DMS153 treated with DMSO at 0.1 percent for 48 hours (cell line): ENCODE data around the gene DIP2C.

Experiments
- DNase-seq: peaks from one replicate; lab custom pipeline; 2025; ENCODE audit not compliant: unreplicated experiment; lab: John Stamatoyannopoulos, UW

Gene DIP2C

DNA sequence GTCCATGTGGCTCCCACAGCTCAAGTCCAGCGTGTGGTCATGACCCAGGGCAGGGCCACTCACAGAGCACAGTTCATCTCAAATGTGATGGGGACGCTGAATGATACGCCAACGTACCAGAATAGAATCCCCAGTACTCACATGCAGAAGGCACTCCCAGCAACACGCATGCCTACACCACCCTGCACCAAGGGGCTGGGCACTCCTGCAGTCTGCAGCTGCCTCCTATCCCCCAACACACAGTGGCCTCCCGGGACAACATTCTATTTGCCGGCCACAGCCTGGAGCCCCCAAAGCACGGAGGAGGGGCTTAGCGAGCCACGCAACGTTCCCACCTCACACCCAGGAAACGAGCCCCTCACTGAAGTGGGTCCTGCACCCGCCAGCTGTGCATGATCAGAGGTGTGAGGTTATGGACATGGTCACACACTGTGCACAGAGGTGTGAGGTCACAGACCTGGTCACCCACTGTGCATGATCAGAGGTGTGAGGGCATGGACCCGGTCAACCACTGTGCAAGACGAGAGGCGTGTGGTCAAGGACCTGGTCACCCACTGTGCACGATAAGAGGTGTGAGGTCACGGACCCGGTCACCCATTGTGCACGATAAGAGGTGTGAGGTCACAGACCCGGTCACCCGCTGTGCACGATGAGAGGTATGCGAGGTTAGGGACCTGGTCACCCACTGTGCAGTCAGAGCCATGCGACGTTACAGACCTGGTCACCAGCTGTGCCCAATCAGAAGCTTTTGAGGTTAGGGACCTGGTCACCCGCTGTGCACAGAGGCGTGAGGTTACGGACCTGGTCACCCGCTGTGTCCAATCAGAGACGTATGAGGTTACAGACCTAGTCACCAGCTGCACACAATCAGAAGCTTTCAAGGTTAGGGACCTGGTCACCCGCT lies 182.8 kb downstream of the DIP2C start:
- DNase-seq = no peak

DNA sequence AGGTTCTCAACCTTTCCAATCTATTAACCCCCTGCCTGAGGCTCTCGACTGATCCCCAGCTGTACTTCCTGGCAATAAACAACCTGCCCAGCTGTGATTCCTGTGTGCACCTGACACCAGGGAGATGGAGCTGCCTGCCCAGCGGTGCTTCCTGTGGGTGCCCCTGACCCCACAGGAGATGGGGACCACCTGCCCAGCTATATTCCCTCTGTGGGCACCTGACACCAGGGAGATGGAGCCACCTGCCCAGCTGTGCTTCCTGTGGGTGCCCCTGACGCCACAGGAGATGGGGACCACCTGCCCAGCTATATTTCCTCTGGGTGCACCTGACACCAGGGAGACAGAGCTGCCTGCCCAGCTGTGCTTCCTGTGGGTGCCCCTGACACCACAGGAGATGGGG lies 184.0 kb downstream of the DIP2C start:
- no peak for DNase-seq

DNA sequence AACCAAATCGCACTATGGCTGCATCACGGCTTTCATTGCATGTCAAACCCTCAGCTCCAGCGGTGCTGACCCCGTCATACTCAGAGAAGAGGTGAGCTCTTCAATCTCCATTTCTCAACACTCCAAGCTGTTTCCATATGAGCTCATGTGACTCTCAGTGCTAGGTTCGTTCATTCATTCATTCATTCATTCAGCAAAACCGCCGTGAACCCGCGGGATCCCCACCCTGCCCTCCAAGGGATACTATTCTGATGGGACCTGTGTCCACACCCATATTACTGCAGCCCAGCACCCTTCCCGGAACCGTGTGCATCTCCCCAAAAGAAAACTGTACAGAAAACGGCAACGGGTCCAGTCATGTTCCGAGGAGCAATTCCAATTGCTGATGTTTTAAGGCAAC lies 184.7 kb downstream of the DIP2C start:
- no peak for DNase-seq

DNA sequence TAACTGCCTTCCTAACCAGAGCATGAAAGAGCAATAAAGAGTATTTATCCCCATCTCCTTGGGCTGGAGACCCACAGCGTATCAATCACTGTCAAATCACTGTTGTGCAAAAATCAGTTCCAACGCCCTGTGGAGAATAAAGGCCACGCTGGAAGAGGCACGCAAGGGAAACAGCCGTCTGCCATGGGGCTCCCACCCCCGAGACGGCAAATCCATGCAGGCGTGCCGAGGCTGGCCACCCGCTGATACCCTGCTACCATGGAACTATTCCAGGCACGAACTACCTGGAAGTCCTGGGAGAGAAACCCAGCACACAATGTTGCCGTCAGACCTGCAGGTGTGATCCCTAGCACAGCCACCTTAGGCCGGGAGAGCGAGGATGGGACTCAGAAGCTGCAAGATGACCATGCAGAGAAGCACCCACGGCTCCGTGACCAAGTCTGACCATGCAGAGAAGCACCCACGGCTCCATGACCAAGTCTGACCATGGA lies 185.3 kb downstream of the DIP2C start:
- no peak for DNase-seq

DNA sequence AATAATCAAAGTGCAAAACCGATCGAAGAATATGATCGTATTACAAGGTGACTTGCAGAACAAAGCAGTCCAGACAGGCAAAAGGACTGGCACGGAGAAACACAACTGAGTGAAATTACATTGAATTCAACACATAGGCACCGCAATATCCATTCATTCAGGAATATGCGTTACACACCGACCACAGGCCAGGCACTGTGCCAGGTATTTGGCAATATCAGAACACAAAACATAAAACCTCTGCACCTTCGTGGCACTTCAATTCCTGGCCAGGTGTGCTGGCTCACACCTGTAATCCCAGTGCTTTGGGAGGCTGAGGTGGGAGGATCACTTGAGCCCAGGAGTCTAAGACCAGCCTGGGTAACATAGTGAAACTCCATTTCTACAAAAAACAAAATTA lies 187.9 kb downstream of the DIP2C start:
- no peak for DNase-seq

DNA sequence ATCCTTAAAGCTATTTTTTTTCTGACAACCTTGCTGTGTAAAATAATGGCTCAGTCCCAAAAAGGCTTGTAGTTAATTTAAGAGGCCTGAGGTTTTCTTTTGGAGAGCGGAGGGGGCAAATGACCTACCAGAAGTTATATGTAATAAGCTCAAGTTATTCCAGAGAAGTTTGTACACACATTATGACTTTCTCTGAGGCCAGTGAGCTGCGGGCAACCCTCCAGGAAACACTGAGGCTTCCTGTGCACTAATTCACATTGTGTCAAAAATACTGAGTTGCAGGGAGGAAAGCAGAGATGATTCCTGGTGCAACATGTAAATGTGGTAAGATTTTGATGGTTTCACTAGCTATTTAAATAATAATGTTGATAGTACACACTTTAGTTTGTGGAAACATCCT lies 188.6 kb downstream of the DIP2C start:
- DNase-seq = no peak

DNA sequence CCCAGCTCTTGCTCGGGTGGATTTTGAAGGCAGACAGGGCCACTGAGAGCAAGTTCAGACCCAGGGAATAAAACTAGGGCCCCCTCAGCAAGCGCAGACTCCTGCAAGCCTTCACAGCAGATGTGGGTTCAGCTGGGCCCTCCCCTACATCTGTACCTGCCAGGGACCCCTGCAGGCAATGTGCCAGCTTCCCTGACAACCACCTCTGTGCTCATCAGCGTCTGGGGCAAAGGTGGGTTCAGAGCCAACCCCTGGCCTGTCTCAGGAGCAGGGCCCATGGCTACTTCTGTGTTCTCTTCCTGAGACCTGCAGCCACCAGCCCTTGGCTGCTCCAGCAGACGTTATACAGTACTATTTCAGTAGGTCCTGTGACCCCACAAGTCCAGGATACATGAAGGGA lies 189.5 kb downstream of the DIP2C start:
- DNase-seq = no peak

DNA sequence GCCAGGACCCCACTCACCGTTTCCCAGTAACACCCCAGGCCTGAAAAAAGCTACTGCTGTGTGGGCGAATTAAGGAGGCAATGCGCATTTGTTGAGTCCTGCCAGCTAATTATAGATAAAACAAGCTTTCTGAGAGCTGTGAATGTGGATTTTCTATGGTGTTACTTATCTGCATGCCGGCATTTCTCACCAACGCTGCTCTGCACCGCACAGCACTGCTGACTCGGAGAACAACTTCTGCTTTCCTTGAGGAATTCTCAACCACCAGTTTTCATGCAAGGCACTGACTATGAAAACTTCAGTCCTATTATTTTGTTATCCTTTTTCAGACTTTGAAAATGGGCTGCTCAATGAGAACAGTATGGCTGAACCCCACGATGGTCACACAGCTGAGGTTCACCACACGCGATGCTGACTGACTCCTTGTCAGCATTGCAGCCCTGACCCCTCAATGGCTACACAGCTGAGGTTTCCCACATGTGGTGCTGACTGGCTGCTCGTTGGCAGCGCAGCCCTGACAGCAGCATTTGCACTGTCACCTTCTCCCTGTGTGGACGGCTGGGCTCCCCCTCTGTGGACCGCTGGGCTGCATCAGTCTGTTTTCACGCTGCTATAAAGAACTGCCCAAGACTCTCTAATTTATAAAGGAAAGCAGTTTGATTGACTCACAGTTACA lies 190.6 kb downstream of the DIP2C start:
- no peak for DNase-seq

DNA sequence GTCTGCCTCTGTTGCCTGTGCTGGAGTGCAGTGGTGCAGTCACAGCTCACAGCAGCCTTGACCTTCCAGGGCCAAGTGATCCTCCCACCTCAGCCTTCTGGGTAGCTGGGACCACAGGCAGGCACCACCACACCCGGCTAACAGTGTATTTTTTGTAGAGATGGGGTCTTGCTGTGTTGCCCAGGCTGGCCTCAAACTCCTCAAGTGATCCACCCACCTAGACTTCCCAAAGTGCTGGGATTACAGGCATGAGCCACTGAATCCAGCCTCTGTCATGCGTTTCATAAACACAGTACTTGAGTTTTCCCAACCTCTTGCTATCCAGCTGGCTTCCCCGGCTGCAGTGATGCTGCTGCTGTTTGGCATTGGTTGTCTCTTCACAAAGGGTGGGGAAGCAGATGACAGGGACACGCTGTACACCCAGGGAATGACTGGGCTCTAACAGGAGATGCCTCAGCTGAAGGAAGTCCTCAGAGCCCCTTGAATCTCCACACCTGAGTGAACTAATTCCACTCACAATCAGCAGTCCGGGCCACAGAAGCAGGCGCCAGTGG lies 191.5 kb downstream of the DIP2C start:
- no peak for DNase-seq

DNA sequence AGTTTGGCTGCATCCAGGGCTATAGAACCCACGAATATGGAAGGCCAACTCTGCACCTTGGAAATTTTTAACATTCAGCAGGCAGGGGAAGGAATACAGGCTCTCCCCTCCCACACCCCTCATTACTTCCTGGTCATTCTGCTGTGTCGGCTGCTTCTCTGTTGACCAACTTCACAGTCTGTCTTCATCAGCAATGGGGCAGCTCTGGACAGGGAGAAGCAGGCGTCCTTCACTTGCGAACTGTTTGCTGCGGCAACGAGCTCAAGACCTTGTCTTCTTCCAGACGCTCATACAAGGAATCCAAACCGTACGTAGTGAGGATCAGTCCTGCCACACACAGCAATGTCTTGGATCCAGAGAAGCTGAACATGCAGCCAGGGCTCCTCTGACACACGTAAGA lies 192.2 kb downstream of the DIP2C start:
- no peak for DNase-seq

DNA sequence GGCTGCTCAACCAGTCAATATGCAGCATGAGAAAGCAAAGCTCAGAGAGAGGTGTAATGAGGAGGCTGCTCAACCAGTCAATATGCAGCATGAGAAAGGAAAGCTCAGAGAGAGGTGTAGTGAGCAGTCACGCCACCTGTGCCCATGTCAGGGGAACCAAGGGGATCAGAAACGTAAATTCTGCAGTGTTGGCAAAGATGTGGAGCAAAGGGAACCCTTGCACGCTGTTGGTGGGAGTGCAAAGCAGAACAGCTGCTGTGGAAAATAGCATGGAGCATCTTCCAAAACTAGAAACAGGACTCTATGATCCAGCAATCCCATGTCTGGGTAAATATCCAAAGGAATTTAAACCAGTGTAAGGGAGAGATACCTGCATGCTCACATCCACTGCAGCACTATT lies 194.9 kb downstream of the DIP2C start:
- DNase-seq = no peak

DNA sequence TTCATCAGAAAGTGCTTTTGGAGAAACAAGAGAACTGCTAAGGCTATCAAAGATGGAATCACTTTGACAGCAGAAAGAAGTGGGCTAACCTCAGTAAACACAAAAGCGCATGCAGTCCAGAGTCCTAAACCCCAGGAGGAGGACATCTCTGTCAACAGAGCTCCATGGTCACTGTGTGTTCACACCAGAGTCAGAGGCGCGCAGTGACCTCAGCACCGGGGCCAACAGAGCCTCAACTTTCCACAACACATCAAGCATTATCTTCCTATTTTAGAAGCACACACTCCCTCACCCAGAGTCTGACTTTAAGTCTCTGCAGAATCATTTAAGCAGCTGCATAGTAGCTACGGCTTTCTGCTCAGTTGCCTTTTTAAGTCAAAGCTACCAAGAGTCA lies 195.3 kb downstream of the DIP2C start:
- no peak for DNase-seq

DNA sequence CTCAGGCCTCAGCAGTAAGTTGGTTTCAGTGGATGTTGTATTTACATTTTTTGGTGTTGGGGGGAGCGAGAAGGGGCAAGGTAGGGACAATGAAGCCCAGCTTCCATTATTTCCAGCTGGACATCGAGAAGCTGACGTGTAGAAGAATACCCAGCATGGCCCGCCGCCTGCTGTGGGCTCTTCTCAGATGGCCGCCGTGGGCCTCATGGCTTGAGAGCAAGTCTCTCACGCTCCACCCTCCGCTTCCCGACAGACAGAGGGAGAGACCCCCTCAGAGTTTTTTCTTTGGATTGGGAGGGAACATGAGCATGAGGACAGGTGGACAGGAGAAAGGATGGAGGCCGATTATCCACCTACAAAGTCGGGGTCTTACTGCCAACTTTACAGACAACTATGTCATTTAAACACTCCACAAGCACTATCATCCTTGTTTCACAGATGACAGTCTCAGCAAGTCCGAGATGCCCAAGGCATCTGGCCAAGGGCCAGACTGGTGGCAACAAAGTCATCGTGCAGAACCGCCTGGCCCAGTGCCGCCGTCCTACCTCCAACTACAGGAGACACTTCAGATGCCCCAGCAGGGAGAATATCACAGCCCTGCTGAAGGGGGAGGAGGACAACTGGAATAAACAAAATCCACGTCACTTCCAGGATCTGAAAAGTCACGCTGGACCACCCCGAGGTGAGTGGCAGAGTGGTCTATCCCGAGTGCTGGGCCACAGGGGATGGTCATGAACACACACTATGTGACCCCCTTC lies 195.9 kb downstream of the DIP2C start:
- DNase-seq = no peak

DNA sequence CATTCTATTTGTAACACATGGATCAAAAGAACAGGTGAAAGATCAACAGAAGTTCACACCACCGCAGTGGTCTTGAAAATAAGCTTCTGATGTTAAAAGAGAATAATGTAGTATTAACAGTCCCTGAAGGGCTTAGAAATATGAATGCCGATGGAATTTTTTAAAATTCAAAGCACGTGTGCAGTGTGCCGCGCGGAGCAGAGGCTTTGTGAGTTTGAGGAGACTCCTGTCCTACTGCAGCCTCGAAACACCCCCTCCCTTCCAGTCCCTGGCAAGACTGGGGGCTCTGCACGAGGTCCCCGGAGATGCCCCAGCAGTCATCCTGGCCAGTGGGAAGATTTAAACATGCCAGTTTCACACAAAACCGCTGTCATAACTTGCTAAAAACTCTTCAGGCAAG lies 196.6 kb downstream of the DIP2C start:
- DNase-seq = no peak

DNA sequence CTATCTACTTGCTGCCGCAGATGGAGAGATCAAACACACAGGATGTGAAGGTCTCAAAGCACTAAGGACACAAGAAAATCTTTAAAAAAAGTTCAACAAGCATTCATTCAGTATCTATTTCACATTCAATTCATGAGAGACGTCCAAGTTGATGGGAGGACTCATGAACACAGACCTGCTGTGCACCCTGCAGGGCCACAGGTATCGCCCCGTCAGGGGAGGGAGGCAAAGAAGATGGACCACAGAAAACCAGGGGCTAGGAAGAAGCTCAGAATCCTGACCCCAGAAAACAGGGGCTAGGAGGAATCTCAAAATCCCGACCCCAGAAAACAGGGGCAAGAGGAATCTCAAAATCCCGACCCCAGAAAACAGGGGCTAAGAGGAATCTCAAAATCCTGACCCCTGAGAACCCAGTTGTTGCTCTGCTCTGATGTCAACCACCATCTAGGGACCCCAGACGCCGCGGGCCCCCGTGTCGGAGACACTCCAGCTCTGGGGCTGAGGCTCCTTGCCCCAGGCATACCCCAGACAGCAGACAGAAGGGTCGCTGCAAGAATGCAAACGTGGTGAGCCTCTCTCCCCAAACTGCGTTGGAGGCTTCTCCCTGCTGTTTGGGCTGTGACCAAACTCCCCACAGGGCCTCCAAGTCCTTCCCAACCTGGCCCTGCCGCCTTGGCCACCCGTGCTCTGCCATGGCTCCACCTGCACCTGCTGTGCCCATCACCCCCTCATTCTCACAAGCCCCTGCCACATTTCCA lies 197.6 kb downstream of the DIP2C start:
- DNase-seq = no peak

DNA sequence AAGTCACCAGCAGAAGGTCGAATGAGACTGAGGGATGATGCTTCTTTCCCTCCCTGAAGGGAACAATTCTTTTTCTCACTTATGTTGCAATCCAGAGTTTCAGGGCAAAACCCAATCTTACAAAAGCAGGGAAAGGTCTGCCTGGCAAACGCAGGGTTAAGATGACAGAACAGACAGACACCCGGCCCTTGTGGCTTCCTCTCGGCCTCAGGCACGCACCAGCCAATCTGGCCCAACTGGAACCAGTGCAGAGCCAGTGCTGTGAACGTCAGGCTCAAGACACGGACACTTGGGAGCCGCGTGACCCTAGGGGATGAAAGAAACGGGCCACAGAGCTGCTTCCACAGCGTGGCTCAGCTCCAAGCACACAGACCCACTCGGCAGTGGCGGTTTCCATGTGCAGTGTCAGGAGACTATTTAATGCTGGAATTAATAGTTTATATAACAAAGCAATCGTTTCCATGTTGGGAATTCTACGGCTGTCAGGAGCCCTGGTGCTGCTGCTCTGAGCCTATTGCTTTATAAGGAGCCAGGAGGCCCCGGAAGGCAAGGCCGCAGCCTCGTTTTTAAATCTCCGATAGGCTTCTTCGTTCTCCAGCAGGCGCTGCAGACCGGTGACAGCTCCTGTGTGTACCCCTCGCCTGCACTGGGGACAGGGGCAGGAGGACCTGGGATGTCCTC lies 198.4 kb downstream of the DIP2C start:
- no peak for DNase-seq

DNA sequence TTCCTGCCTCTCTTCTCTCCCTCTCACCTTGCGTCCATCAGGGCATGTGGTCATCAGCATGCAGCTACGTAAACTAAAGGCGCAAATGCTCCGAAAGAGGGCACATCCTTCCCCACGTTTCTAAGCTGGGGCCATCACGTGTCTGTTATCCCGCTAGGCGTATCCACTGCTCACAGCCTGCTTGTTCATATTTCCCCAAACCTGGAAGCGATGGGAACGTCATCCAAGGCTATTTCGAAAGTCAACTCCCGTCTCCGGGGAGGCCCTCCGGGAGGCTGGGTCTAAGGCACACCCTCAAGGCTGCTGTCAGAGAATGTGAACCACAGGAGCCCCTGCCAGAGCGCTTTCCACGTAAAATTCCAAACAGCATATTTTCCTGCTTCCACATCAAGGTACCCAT lies 199.2 kb downstream of the DIP2C start:
- DNase-seq = no peak

DNA sequence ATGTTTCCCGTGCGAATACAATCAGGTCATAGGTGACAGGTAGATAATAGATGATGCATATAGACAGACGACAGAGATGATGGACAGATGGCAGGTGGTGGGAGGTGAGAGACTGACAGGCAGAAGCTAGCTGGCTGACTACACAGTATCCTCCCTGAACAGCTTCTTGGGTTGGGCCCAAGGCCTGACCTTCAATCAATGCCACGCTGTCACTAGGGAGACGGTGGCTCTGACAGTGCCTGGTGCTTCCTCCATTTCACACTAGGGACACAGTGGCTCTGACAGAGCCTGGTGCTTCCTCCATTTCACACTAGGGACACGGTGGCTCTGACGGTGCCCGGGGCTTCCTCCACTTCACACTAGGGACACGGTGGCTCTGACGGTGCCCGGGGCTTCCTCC lies 200.1 kb downstream of the DIP2C start:
- DNase-seq = no peak

DNA sequence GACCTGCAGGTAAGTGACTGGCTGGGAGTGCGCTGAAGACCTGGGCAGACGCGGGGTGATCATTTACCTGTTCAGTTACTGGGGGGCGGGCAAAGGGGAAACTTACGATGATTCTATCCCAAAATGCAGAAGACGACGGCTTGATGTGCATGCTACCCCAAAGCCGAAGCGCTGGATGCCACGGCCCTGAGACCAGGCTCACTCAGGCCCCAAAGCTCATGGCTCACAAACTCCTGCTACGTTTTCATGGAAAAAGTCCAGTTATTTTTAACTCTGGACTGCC lies 200.6 kb downstream of the DIP2C start:
- DNase-seq = no peak
